Osteocyte (in vitro differentiated cells): ENCODE data around the gene RAX2. TPM values are rescaled to one million over a fixed set of nuclear protein-coding genes. Genes with fewer than 3 reads are reported as not detected.

Experiments
- DNase-seq: peaks from one replicate; pipeline ENCODE4 v3.0.0; 2021; ENCODE audit warnings: mixed read lengths; ENCODE audit not compliant: unreplicated experiment; ENCODE audit errors: extremely low spot score
- H3K27ac Mint-ChIP-seq: one replicate; pipeline ENCODE4 v1.8.0; 2021; ENCODE audit warnings: mild to moderate bottlenecking, mixed read lengths; ENCODE audit not compliant: unreplicated experiment
- H3K27me3 Mint-ChIP-seq: one replicate; pipeline ENCODE4 v1.8.0; 2021; ENCODE audit warnings: mixed read lengths; ENCODE audit not compliant: unreplicated experiment
- H3K36me3 Mint-ChIP-seq: one replicate; pipeline ENCODE4 v1.8.0; 2021; ENCODE audit warnings: mixed read lengths; ENCODE audit not compliant: unreplicated experiment
- H3K4me1 Mint-ChIP-seq: one replicate; pipeline ENCODE4 v1.8.0; 2021; ENCODE audit warnings: mixed read lengths; ENCODE audit not compliant: unreplicated experiment
- H3K4me3 Mint-ChIP-seq: one replicate; pipeline ENCODE4 v1.8.0; 2021; ENCODE audit warnings: mild to moderate bottlenecking, moderate library complexity, mixed read lengths; ENCODE audit not compliant: unreplicated experiment
- H3K9me3 Mint-ChIP-seq: one replicate; pipeline ENCODE4 v1.8.0; 2021; ENCODE audit warnings: mixed read lengths; ENCODE audit not compliant: unreplicated experiment
- CTCF ChIP-seq: fragments of 200-600 bp; sonication (generic); IDR thresholded peaks from 2 replicates; pipeline ENCODE4 v1.5.0; 2021; ENCODE audit warnings: antibody characterized with exemption, mild to moderate bottlenecking, moderate library complexity
- total RNA-seq: library from RNA; stranded (reverse); gene quantifications from 2 replicates; pipeline ENCODE4 v1.2.1, GENCODE V29; 2021

RAX2 gene
- total RNA-seq, 1 donor from 2014 or later: not detected

GRCh38 chr19:3801412-3802096 lies 29.5 kb upstream of the RAX2 start:
- TF ChIP-seq CTCF: peak; percentile 24
- peaks cover 4% of the 10 kb centered on the region for H3K4me1 Mint-ChIP-seq
- no peak overlapping the region for H3K4me3 Mint-ChIP-seq
- DNase-seq: no peak
- no peak overlapping the region for H3K27ac Mint-ChIP-seq
- H3K9me3 Mint-ChIP-seq: peaks cover 5% of the 10 kb centered on the region
- no peaks in the 10 kb centered on the region for H3K36me3 Mint-ChIP-seq
- peaks cover 30% of the 10 kb centered on the region for H3K27me3 Mint-ChIP-seq

- H3K9me3 Mint-ChIP-seq: peaks cover 7% of the 10 kb centered on the region
- no peak overlapping the region for H3K27ac Mint-ChIP-seq
- H3K4me1 Mint-ChIP-seq: peaks cover 4% of the 10 kb centered on the region
- H3K27me3 Mint-ChIP-seq: peaks cover 30% of the 10 kb centered on the region
- no peak for DNase-seq
- H3K4me3 Mint-ChIP-seq: no peak overlapping the region
- TF ChIP-seq CTCF: no peak
- H3K36me3 Mint-ChIP-seq: no peaks in the 10 kb centered on the region
Observed at GRCh38 chr19:3800996-3801395, 29.0 kb upstream of the RAX2 start.

- Mint-ChIP-seq H3K9me3 (peaks cover 7% of the 10 kb centered on the region), H3K36me3 (no peaks in the 10 kb centered on the region), H3K4me3 (no peak overlapping the region), H3K4me1 (peaks cover 4% of the 10 kb centered on the region), H3K27me3 (peaks cover 32% of the 10 kb centered on the region), H3K27ac (no peak overlapping the region)
- no peak for TF ChIP-seq CTCF
- no peak for DNase-seq
Observed at GRCh38 chr19:3798137-3798536, 26.1 kb upstream of the RAX2 start.

- H3K27me3 Mint-ChIP-seq: peaks cover 24% of the 10 kb centered on the region
- peaks cover 2% of the 10 kb centered on the region for H3K4me1 Mint-ChIP-seq
- no peaks in the 10 kb centered on the region for H3K36me3 Mint-ChIP-seq
- H3K4me3 Mint-ChIP-seq: no peak overlapping the region
- no peak overlapping the region for H3K27ac Mint-ChIP-seq
- H3K9me3 Mint-ChIP-seq: peaks cover 7% of the 10 kb centered on the region
- TF ChIP-seq CTCF: no peak
- DNase-seq: no peak
Observed at GRCh38 chr19:3796358-3796757, 24.3 kb upstream of the RAX2 start.

- DNase-seq: no peak
Observed at GRCh38 chr19:3793799-3794198, 21.8 kb upstream of the RAX2 start.

More at GRCh38 chr19:3793799-3794198, 21.8 kb upstream of the RAX2 start:
- no peak for TF ChIP-seq CTCF
- no peaks in the 10 kb centered on the region for H3K36me3 Mint-ChIP-seq
- no peaks in the 10 kb centered on the region for H3K4me1 Mint-ChIP-seq
- no peak overlapping the region for H3K27ac Mint-ChIP-seq
- peaks cover 14% of the 10 kb centered on the region for H3K9me3 Mint-ChIP-seq
- H3K27me3 Mint-ChIP-seq: peaks cover 27% of the 10 kb centered on the region
- no peak overlapping the region for H3K4me3 Mint-ChIP-seq
